OCI-LY7 (cell line): Measurements from ENCODE around the gene DCHS1. TPM values are rescaled to one million over a fixed set of nuclear protein-coding genes. Genes with fewer than 3 reads are reported as not detected.

ENCODE experiments used
- BruUV-seq: library from RNA; stranded (reverse); fragments of 400-500 nt; replicated peaks from 2 replicates; lab custom pipeline; 2021; lab: Mats Ljungman, UMichigan
- CTCF ChIA-PET: fragments of 300-600 bp; sonication (Branson Sonifier 250); formaldehyde crosslinking; loops from one replicate; lab custom pipeline; 2022; ENCODE audit warnings: antibody characterized with exemption; ENCODE audit not compliant: unreplicated experiment; lab: Charles Lee
- POLR2A ChIA-PET: fragments of 300-600 bp; sonication (Branson Sonifier 250); formaldehyde crosslinking; loops from one replicate; lab custom pipeline; 2022; ENCODE audit warnings: antibody characterized with exemption; lab: Charles Lee
- DNase-seq: peaks from one replicate; pipeline ENCODE4 v3.0.0-alpha.2; 2015; ENCODE audit warnings: low spot score
- H2AFZ ChIP-seq: fragments of 200-600 bp; sonication (generic), shearing (Covaris generic); 2 replicates; pipeline ENCODE4 v1.6.1; 2014; ENCODE audit warnings: mild to moderate bottlenecking, antibody characterized with exemption, low read length, moderate library complexity
- H3K27ac ChIP-seq: fragments of 200-600 bp; sonication (generic); 2 replicates; pipeline ENCODE4 v1.5.1; 2014; ENCODE audit warnings: mixed run types, low read depth, mild to moderate bottlenecking, moderate library complexity, low read length, inconsistent platforms; ENCODE audit not compliant: poor library complexity, severe bottlenecking
- H3K36me3 ChIP-seq: fragments of 200-600 bp; sonication (generic); 2 replicates; pipeline ENCODE4 v1.6.1; 2014; ENCODE audit warnings: mild to moderate bottlenecking, antibody characterized with exemption, low read length, moderate library complexity, mixed read lengths; ENCODE audit not compliant: insufficient read depth
- H3K4me1 ChIP-seq: fragments of 200-600 bp; sonication (generic); 2 replicates; pipeline ENCODE4 v1.5.1; 2014; ENCODE audit warnings: mild to moderate bottlenecking, low read length; ENCODE audit not compliant: insufficient read depth, poor library complexity, severe bottlenecking
- H3K4me2 ChIP-seq: fragments of 200-600 bp; sonication (generic); 2 replicates; pipeline ENCODE4 v1.6.1; 2014; ENCODE audit warnings: mild to moderate bottlenecking, low read length
- H3K4me3 ChIP-seq: fragments of 200-600 bp; sonication (generic); 2 replicates; pipeline ENCODE4 v1.5.1; 2014; ENCODE audit warnings: mild to moderate bottlenecking, low read depth, low read length; ENCODE audit not compliant: poor library complexity, severe bottlenecking
- H3K79me2 ChIP-seq: fragments of 200-600 bp; sonication (generic); 2 replicates; pipeline ENCODE4 v1.6.1; 2016; ENCODE audit warnings: low read depth, mild to moderate bottlenecking, low read length, moderate library complexity, mixed read lengths; ENCODE audit not compliant: insufficient read depth
- H3K9me2 ChIP-seq: fragments of 200-600 bp; sonication (generic); 2 replicates; pipeline ENCODE4 v1.6.1; 2016; ENCODE audit warnings: mild to moderate bottlenecking, low read length, mixed read lengths; ENCODE audit not compliant: insufficient read depth
- H3K9me3 ChIP-seq: fragments of 200-600 bp; sonication (generic); 2 replicates; pipeline ENCODE4 v1.6.1; 2014; ENCODE audit warnings: mild to moderate bottlenecking, mixed run types, low read length, mixed read lengths
- H4K20me1 ChIP-seq: fragments of 200-600 bp; sonication (generic); 2 replicates; pipeline ENCODE4 v1.6.1; 2014; ENCODE audit warnings: mild to moderate bottlenecking, antibody characterized with exemption, low read length, moderate library complexity, mixed read lengths; ENCODE audit not compliant: insufficient read depth
- CTCF ChIP-seq: fragments of 200-600 bp; sonication (generic); conservative IDR thresholded peaks from 2 replicates; pipeline ENCODE4 v1.5.1; 2014; ENCODE audit warnings: mild to moderate bottlenecking, antibody characterized with exemption, low read length, moderate library complexity, mixed read lengths
- EZH2phosphoT487 ChIP-seq: fragments of 200-600 bp; sonication (generic); IDR thresholded peaks from 2 replicates; pipeline ENCODE4 v1.6.1; 2018; ENCODE audit warnings: low read depth, borderline replicate concordance, mild to moderate bottlenecking, mixed run types, antibody characterized with exemption, low read length, moderate library complexity, mixed read lengths
- intact Hi-C: fragments of 100-400 bp; cut with micrococcal nuclease; formaldehyde crosslinking; loops from one replicate; pipeline ENCODE4 v1.10.0; 2022; ENCODE audit not compliant: unreplicated experiment
- total RNA-seq, 2 experiments: library from RNA; depleted of rRNA in 1 of 2; stranded (reverse); fragments of >200 nt in 1 of 2; shearing (Covaris generic) in 1 of 2; gene quantifications; 2 replicates each; pipeline ENCODE4 v1.2.3, GENCODE V29; 2014 to 2022

DCHS1 gene
- total RNA-seq, 2 experiments from 2014 or later, result 0.67 to 1.1 TPM

GRCh38 chr11:6579681-6580080 lies 75.9 kb downstream of the DCHS1 start:
- ChIA-PET POLR2A (interaction anchor here (0.6 kb wide), 1 partner anchor 38 kb away, joined by 3 read pairs; no protein-coding TSS in a partner anchor), CTCF (no interaction called here)
- H3K27ac ChIP-seq, result no peak overlapping the region
- no peaks in the 10 kb centered on the region for H4K20me1 ChIP-seq
- no peaks in the 10 kb centered on the region for H3K4me1 ChIP-seq
- no peak for DNase-seq
- no peak overlapping the region for H3K4me2 ChIP-seq
- no TSS peak for BruUV-seq
- intact Hi-C loops, result no loop called here
- H2AFZ ChIP-seq, result no peak overlapping the region
- no peaks in the 10 kb centered on the region; the same call in 1 of the 2 replicates for H3K36me3 ChIP-seq
- H3K4me3 ChIP-seq, result no peak overlapping the region
- TF ChIP-seq EZH2phosphoT487 (no peak), CTCF (no peak)
- no peaks in the 10 kb centered on the region for H3K79me2 ChIP-seq
- H3K9me2 ChIP-seq, result no peaks in the 10 kb centered on the region
- peaks cover 20% of the 10 kb centered on the region; the same call in 1 of the 2 replicates for H3K9me3 ChIP-seq

DNA sequence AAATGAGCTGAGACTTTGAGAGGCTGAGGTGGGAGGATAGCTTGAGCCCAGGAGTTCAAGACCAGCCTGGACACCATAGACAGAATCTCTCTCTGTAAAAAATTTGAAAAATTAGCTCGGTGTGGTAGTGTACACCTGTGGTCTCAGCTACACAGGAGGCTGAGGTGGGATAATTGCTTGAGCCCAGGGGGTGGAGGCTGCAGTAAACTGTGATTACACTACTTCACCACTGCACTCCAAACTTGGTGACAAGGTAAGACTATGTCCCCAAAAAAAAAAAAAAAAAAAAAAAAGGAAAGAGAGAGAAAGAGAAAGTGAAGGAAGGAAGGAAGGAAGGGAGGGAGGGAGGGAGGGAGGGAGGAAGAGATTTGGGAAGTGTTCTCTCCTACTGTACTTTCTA lies 77.5 kb downstream of the DCHS1 start:
- no peaks in the 10 kb centered on the region for H3K79me2 ChIP-seq
- H3K4me1 ChIP-seq, result no peaks in the 10 kb centered on the region
- H3K27ac ChIP-seq, result no peak overlapping the region
- no peaks in the 10 kb centered on the region for H4K20me1 ChIP-seq
- BruUV-seq, result no TSS peak
- no peaks in the 10 kb centered on the region; the same call in 1 of the 2 replicates for H3K36me3 ChIP-seq
- H3K4me2 ChIP-seq, result no peak overlapping the region
- no peak overlapping the region for H3K4me3 ChIP-seq
- POLR2A ChIA-PET, result interaction anchor here (0.7 to 1.2 kb wide), 2 partner anchors 9 to 48 kb away, joined by 3 to 9 read pairs; no protein-coding TSS in a partner anchor
- no peaks in the 10 kb centered on the region for H3K9me2 ChIP-seq
- CTCF ChIA-PET, result interaction anchor here (0.6 kb wide), 1 partner anchor 93 kb away, joined by 3 read pairs; no protein-coding TSS in a partner anchor
- intact Hi-C loops, result no loop called here
- H2AFZ ChIP-seq, result no peak overlapping the region
- TF ChIP-seq CTCF (no peak), EZH2phosphoT487 (no peak)
- H3K9me3 ChIP-seq, result peaks cover 5% of the 10 kb centered on the region; the same call in 1 of the 2 replicates
- DNase-seq, result no peak
